ENCODE data around the gene ZNF862. TPM values are rescaled to one million over a fixed set of nuclear protein-coding genes. Genes with fewer than 3 reads are reported as not detected.

Gene ZNF862
- total and polyA plus RNA-seq, 12 donors = 3.9 to 13.3 (median 10.2) TPM

DNA sequence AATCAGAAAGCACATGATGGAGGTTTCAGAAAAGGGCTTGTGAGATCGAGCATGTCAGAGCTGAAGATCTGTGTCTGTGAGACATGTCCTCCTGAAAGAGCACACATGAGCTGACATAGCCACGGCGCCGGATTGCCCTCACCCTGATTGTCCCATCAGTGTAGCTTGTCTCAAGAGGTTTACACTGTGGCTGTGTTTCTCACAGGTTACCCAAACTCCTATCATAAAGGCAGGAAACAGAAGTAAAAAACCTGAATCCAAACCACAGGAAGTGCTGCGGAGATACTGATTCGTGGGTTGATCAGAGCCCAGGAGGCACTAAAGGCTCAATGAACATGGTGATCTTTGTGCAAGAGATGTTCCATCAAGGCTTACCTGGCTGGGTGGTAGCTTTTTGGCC is 31.7 kb downstream of the ZNF862 start:
- 79 to 82% methylated on average over 6 of the region's 6 CpGs for WGBS, 2 donors
- TF ChIP-seq, protein P1, sequence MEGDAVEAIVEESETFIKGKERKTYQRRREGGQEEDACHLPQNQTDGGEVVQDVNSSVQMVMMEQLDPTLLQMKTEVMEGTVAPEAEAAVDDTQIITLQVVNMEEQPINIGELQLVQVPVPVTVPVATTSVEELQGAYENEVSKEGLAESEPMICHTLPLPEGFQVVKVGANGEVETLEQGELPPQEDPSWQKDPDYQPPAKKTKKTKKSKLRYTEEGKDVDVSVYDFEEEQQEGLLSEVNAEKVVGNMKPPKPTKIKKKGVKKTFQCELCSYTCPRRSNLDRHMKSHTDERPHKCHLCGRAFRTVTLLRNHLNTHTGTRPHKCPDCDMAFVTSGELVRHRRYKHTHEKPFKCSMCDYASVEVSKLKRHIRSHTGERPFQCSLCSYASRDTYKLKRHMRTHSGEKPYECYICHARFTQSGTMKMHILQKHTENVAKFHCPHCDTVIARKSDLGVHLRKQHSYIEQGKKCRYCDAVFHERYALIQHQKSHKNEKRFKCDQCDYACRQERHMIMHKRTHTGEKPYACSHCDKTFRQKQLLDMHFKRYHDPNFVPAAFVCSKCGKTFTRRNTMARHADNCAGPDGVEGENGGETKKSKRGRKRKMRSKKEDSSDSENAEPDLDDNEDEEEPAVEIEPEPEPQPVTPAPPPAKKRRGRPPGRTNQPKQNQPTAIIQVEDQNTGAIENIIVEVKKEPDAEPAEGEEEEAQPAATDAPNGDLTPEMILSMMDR (IDR thresholded peaks at IDR 0.05) = no peak
- Histone ChIP-seq H3K9me3 (no peaks in the 10 kb centered on the region), H3K36me3 (peaks cover 0 to 25% (median 0%) of the 10 kb centered on the region in 9 donors), H3K4me3 (no peak overlapping the region), H3K4me1 (peaks cover 9 to 90% (median 36%) of the 10 kb centered on the region in 9 donors), H3K27ac (peak overlapping the region in 1 of 10 donors; percentile 71), H3K27me3 (no peaks in the 10 kb centered on the region)
- ATAC-seq (no peak), DNase-seq (no peak)
- intact Hi-C loops (cut with DNase I) = loop anchor here in 1 of 10 donors (5.0 kb wide), 1 partner anchor 33 kb away; the partner anchor contains the start of gene ZNF862

DNA sequence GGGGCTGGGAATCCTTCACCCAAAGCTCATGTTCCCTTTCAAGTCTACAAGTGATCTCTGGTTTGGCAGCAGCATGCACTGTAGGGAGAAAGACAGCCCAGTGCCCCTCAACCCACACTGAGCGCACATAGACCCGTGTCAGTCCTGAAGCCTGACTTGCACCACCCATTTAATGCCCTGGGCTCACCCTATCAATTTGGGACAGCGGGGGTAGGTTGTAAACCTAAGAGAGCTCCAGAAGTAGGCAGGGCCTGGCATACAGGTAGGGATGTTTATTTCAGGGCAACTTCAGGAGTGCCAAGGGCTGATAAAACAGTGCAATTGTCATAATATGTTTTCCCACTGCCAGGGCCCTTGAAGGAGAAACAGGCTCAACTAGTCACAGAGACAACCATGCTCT is 32.1 kb downstream of the ZNF862 start:
- H3K4me3 ChIP-seq = no peak overlapping the region
- H3K36me3 ChIP-seq = peaks cover 0 to 21% (median 0%) of the 10 kb centered on the region in 9 donors
- intact Hi-C loops (cut with DNase I) = loop anchor here in 1 of 10 donors (5.0 kb wide), 1 partner anchor 33 kb away; the partner anchor contains the start of gene ZNF862
- no peak overlapping the region for H3K27ac ChIP-seq
- 89 to 92% methylated on average over 3 of the region's 3 CpGs for WGBS, 2 donors
- peaks cover 11 to 86% (median 37%) of the 10 kb centered on the region in 9 donors for H3K4me1 ChIP-seq
- TF ChIP-seq, protein P1 (IDR thresholded peaks at IDR 0.05) = no peak
- H3K9me3 ChIP-seq = no peaks in the 10 kb centered on the region
- ATAC-seq (no peak), DNase-seq (no peak)
- no peaks in the 10 kb centered on the region for H3K27me3 ChIP-seq

DNA sequence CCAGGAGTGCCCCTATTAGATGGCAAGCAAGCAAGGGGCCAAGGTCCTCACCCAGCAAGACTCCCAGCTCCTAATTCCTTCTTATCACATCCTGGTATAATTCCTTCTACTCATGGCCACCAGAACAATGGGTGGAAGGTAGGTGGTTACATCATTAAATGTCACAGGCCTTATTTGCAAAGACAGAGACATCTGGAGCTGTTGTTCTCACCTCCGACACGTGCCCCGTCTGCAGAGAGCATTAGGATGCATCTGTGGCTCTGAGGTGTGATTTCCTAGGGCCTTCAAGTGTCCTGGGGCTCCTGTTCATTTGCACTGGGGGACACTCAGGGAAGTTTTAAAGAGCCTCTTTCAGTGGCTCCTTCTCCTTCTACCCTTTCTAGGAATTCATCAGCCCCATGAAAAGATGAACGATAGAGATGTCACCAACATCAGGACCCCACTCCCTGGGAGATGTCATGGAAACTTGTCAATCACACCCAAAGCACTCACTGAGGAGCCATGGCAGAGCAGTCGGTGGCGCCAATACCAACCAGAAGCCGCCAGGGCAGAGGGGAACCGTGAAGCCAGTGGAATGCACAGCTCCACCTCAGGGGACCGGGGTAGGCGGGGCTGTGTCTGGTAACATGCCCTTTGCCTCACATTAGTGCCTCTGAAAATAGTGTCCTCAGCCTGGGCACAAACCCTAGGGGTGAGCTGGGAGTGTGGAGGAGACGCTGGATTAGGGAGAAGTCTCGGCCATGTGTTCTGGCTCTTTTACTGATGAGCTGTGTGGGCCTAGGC is 32.7 kb downstream of the ZNF862 start:
- H3K27ac ChIP-seq = peak overlapping the region in 1 of 10 donors; percentile 29
- TF ChIP-seq, protein P1 (IDR thresholded peaks at IDR 0.05) = no peak
- no peak for DNase-seq
- ATAC-seq = no peak
- H3K9me3 ChIP-seq = no peaks in the 10 kb centered on the region
- H3K4me3 ChIP-seq = no peak overlapping the region
- intact Hi-C loops (cut with DNase I) = loop anchor here in 1 of 10 donors (5.0 kb wide), 1 partner anchor 34 kb away; the partner anchor contains the start of gene ZNF862
- no peaks in the 10 kb centered on the region for H3K27me3 ChIP-seq
- H3K36me3 ChIP-seq = peaks cover 0 to 17% (median 0%) of the 10 kb centered on the region in 9 donors
- H3K4me1 ChIP-seq = peaks cover 11 to 80% (median 37%) of the 10 kb centered on the region in 9 donors
- WGBS, 2 donors = 88 to 89% methylated on average over 12 of the region's 12 CpGs

DNA sequence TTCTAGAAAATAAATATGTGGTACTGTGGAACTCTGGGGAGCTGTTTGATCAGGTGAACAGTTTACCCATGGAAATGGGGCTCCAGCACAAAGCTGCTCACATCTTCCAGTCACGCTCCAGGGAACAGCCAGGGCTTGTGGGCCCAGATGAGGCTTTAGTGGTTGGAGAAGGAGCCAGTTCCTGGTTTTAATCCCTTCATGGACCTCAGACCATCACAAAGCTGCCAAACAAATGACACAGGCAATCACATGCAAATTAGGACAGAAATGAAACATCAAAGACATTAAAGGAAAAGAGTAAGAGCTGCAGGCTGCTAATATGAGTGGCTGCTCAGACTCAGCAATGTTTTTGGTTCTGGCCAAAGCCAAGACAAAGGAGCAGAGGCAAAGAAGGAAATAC is 33.4 kb downstream of the ZNF862 start:
- WGBS, 2 donors = 93% methylated on average over 1 of the region's 1 CpG
- Histone ChIP-seq H3K27me3 (no peaks in the 10 kb centered on the region), H3K4me1 (peaks cover 11 to 74% (median 37%) of the 10 kb centered on the region in 9 donors), H3K27ac (peak overlapping the region in 3 of 10 donors; percentile 29 to 97 (median 95)), H3K36me3 (peaks cover 0 to 18% (median 0%) of the 10 kb centered on the region in 9 donors), H3K9me3 (no peaks in the 10 kb centered on the region), H3K4me3 (no peak overlapping the region)
- intact Hi-C loops (cut with DNase I) = loop anchor here in 1 of 10 donors (5.0 kb wide), 1 partner anchor 34 kb away; the partner anchor contains the start of gene ZNF862
- no peak for DNase-seq
- no peak for ATAC-seq
- TF ChIP-seq, protein P1 (IDR thresholded peaks at IDR 0.05) = no peak
